Measurements from ENCODE around the gene SIRT4.

Gene SIRT4

DNA sequence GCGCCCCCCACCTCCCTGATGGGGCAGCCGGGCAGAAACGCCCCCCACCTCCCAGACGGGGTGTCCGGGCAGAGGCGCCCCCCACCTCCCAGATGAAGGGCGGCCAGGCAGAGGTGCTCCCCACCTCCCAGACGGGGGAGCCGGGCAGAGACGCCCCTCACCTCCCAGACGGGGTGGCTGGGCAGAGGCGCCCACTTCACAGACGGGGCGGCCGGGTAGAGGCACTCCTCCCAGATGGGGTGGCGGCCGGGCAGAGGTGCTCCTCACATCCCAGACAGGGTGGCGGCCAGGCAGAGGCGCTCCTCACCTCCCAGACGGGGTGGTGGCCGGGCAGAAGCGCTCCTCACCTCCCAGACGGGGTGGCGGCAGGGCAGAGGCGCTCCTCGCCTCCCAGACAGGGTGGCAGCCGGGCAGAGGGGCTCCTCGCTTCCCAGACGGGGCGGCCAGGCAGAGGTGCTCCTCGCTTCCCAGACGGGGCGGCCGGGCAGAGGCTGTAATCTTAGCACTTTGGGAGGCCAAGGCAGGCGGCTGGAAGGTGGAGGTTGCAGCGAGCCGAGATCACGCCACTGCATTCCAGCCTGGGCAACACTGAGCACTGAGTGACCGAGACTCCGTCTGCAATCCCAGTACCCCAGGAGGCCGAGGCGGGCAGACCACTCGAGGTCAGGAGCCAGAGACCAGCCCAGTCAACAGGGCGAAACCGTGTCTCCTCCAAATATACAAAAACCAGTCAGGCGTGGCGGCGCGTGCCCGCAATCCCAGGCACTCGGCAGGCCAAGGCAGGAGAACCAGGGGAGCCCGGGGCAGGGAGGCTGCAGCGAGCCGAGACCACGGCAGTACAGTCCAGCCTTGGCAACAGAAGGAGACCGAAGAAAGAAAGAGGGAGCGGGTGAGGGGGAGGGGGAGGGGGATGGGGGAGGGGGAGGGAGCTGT lies 23.7 kb upstream of the SIRT4 start:
- no peak for DNase-seq (ENCODE audit: low read depth)

GRCh38 chr12:120283318-120283717 lies 18.8 kb upstream of the SIRT4 start:
- DNase-seq (ENCODE audit: low read depth) = no peak

DNA sequence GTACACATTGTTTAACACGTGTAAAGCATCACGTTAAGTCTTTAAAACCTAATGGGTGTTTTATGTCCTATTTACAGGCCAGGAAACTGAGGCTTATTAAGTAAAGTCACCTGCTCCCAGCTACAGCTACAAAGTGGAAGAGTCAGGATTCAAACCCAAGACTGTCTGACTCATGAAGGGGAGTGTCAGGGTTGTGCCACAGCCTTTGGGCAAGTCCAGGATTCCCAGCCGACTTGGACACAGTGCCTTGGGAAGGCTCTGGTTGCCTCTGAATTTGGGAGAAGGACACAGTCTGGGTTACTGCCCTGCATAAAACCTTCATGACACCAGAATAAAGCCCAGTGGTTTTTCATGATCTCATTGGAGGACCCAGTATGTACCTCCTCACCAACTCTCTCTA lies 17.7 kb upstream of the SIRT4 start:
- DNase-seq (ENCODE audit: low read depth) = no peak

DNA sequence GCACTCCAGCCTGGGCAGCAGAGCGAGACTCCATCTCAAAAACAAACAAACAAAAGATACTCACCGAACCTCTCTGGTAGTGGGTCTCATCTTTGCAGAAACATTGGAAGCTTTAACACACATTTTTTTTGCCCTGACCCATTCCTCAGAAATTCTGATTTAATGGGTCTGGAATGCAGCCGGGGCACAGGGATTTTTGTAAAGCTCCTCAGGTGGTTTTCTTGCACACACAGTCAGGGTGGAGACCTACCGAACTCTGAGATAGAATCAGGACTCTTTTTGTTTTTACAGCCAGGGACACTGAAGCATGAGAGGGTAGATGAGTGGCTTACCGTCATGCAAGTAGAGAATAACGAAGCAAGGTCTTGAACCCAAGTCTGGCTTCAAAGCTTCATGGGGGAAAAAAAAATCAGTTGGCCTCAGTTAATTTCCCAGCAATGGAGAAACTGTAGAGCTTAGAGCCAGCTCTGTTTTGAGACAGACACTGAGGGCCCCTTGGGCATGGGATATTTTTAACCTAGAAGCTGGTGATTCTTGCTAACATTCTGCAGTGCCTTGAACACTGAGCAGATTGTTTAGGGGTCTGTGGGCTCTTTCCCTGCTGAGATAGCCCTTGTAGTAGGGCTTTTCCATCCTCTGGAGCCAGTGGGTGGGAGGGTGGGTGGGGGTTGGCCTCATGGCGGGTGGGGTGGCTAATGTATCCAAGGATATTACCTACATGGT lies 15.2 kb upstream of the SIRT4 start:
- DNase-seq (ENCODE audit: low read depth) = no peak

- DNase-seq (ENCODE audit: low read depth) = no peak
Measured at GRCh38 chr12:120287491-120287890, 14.6 kb upstream of the SIRT4 start.

GRCh38 chr12:120290609-120291305 lies 11.4 kb upstream of the SIRT4 start:
- DNase-seq (ENCODE audit: low read depth) = no peak

DNA sequence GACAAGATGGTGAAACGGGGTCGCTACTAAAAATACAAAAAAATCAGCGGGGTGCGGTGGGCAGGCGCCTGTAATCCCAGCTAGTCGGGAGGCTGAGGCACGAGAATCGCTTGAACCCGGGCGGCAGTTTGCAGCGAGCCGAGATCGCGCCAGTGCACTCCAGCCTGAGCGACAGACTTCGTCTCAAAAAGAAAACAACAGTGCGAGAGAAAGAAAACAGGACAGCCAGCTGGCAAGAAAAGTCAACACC lies 9.8 kb upstream of the SIRT4 start:
- DNase-seq (ENCODE audit: low read depth) = no peak

DNA sequence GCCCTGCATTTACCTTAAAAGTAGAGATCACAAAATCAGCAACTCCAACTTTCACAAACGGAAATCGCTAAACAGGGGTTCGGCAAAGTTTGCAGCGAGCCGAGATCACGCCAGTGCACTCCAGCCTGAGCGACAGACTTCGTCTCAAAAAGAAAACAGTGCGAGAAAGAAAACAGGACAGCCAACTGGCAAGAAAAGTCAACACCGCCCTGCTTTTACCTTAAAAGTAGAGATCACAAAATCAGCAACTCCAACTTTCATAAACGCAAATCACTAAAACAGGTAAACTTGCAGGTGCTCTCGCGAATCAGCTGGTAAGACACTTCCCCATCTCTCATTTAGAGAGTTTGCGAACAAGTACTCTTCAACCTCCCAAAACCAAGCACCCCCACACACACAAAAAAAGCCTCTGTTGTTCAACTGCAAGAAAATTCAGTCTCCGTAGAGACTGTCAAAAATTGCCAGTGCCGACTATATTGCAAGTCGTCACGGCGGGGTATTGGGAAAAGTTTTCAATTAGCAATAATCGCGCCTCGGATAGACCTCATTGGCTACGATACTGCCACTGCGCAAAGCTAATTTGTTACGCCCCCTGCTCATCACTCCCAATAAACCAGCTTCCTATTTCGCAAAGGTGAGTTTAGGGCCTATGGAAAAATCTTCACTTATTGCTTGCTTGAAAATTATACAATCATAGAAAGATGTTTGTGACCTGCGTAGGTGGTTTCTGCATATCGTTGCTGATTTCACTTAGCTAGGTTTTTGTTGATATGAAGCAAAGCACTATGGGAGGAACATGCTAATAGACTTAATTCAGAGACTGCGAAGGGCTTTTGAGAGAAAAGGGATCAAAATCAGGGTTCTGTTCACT lies 9.2 kb upstream of the SIRT4 start, which contains the start of gene RNU4-1:
Gene RNU4-1 (minus strand): TSS at position 577 of the 871 bp plus-strand sequence.
- DNase-seq (ENCODE audit: low read depth) = peak; percentile 48

DNA sequence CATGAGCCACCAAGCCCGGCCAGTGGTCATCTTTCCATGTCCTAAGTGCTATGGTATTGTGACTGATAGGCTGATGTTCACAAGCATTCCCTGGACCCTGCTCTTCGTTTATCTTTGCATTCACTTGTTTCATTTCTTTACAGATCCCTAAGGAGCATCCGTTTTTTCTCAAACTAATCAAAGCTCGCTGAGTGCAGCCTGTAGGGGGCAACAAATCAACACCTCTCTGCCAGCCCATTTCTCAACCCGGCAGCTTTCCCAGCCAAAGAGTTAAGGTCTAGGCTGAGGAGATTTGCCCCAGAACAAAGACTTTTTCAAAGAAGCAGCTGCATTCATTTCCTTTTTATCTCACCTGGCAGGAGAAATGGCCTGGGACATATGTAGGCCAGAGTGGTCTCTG lies 12.1 kb downstream of the SIRT4 start:
- DNase-seq (ENCODE audit: low read depth) = no peak

DNA sequence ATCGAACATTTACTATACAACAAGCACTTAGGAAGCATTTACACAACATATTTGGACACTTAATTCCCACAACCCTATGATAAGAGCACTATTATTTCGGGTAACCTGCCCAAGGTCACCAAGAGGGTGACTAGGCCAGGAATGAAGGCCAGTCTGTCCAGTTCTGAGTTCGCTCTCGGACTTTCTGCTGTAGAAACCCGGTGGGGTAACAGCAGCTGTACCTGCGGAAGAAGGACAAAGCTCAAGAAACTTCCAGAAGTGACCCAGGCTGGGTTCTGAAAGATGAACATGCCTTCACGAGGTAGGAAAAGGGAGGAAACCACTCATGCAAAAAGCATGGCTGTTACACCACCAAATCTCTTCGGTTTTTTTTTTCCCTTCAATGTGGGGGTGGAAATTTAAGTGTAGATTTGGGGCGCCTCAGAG lies 14.7 kb downstream of the SIRT4 start:
- DNase-seq (ENCODE audit: low read depth) = no peak

GRCh38 chr12:120317224-120318105 lies 15.3 kb downstream of the SIRT4 start:
- peak; percentile 99 for DNase-seq (ENCODE audit: low read depth)

GRCh38 chr12:120321382-120322202 lies 19.5 kb downstream of the SIRT4 start:
- DNase-seq (ENCODE audit: low read depth) = no peak

DNA sequence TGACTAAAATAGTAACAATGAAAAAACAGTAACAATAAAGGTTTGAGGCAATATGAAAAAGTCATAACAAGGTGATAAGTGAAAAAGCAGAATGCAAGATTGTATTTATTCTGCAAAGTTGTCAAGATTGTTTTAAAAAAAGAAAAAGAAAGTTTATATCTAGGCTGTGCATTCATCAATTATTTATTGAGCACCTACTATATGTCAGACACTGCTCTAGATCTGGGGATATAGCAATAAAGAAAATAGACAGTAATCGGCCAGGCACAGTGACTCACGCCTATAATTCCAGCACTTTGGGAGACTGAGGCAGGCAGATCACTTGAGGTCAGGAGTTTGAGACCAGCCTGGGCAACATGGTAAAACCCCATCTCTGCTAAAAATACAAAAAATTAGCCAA lies 21.7 kb downstream of the SIRT4 start:
- DNase-seq (ENCODE audit: low read depth) = no peak

- DNase-seq (ENCODE audit: low read depth) = no peak
Measured at GRCh38 chr12:120324841-120325417, 22.8 kb downstream of the SIRT4 start.

GRCh38 chr12:120327593-120327992 lies 25.5 kb downstream of the SIRT4 start, which contains the start of gene PLA2G1B:
PLA2G1B (minus strand) TSS chr12:120327779; CDS start chr12:120327753, 26 bp downstream.
- DNase-seq (ENCODE audit: low read depth) = no peak

- DNase-seq (ENCODE audit: low read depth) = no peak
Measured at GRCh38 chr12:120328228-120328627, 26.1 kb downstream of the SIRT4 start.

- no peak for DNase-seq (ENCODE audit: low read depth)
Measured at GRCh38 chr12:120331390-120331789, 29.3 kb downstream of the SIRT4 start.

DNA sequence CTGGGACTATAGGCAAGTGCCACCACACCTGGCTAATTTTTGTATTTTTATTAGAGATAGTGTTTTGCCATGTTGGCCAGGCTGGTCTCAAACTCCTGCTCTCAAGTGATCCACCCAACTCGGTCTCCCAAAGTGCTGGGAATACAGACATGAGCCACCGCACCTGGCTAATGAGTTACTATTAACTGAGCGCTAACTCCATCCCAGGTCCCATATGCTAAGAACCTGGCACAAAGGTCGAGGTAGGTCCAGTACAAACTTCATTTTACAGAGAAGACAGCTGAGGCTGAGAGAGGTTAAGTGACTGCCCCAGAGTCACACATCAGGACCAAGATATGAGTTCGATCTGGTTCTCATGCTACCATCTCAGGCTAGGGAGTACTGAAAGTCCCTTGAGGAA lies 29.9 kb downstream of the SIRT4 start:
- DNase-seq (ENCODE audit: low read depth) = no peak

GRCh38 chr12:120332523-120332922 lies 30.4 kb downstream of the SIRT4 start:
- DNase-seq (ENCODE audit: low read depth) = no peak

Data from stimulated activated CD8-positive, alpha-beta memory T cell treated with anti-CD3 and anti-CD28 coated beads, Interleukin-15, amount 100 ng/mL, for 1 hour (primary cell).